Measurements from ENCODE around the gene DEFB121.
"Not testable (repeated sequence)": the region's sequence is repeated elsewhere in the genome, so short reads cannot be mapped to it uniquely, and the experiment has no call there.

DEFB121 gene, protein sequence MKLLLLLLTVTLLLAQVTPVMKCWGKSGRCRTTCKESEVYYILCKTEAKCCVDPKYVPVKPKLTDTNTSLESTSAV

DNA sequence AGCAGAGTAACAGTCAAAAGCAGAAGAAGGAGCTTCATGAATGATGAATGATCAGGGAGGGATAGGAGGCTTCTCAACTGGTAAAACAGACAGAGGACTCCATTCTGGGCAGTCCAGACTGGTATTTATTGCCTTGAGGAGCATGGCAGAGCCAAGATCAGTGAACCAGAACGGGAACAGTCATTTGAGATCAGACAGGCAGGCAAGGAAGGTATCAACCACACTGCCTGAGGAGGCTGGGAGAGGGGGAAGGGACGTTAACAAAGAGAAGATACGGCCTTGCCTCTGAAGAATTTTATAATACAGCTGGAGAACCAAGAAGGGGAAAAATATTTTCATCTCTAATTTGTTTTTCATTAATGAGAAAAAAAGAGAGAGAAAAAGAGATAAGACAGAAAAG, at the start of gene DEFB121:
TSS of gene DEFB121 (minus strand) at position 101 of the 400 bp plus-strand sequence. CDS start at position 38, 63 bp downstream.
- DNase-seq (ENCODE audit: low read depth in 2 of 2) = no peak

DNA sequence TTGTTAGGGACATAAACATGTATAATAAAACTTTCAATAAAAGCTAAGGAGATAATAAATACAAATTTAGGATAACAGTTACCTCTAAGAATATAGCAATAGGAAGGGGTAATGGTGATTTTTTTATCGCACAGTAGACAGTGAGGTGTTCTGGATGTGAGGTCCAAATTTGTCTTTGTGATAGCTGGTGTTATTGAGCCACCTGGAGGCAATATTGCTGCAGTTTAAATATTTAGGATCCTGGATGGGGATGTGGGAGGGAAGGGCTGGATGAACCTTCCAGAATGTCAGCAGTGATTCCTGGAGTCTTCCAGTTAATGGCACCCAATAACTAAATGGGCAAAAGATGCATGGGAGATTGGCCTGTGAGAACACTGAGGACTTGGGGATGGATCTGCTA, 48.3 kb upstream of the DEFB121 start:
- DNase-seq (ENCODE audit: low read depth in 2 of 2) = no peak

DNA sequence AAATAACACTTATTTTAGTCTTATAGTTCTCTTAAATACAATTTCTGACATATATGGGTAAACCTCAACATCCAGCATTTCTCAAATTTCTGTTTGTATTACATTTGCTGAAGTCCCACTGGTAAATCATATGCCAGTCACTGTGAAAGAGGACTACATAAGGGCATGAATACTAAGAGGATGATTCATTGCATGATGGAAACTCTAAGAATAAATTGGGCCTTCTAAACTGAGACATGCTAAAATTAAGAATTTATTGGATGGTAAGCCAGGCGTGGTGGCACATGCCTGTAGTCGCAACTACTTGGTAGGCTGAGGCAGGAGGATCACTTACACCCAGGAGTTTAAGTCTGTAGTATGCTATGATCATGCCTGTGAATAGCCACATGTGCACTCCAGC, 46.6 kb upstream of the DEFB121 start:
- DNase-seq (ENCODE audit: low read depth in 2 of 2) = no peak

DNA sequence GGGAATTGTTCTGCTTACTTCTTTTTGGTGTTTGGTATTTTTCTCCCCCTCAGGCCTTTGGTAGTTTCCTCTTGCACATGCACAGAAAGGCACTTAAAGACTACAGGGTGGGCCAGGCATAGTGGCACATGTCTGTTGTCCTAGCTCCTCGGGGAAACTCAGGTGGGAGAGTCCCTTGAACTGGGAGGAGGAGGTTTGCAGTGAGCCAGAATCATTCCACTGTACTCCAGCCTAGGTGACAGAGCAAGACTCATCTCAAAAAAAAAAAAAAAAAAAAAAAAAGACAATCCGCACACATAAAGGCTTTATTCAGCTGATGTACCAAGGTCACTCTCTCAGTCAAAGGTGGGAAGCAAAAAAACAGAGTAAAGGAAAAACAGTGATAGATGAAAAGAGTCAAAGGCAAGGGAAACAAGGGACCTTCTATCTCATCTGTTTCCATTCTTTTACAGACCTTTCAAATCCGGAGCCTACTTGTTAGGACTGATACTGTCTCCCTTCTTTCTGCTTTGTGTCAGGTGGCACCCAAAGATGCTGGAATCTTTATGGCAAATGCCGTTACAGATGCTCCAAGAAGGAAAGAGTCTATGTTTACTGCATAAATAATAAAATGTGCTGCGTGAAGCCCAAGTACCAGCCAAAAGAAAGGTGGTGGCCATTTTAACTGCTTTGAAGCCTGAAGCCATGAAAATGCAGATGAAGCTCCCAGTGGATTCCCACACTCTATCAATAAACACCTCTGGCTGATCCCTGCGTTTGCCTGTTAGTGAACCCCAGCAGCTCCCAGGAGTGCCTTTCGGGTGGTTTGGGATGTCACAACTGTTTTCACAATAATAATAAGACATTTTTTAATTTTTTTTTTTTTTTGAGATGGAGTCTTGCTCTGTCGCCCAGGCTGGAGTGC, 43.7 kb upstream of the DEFB121 start:
- DNase-seq (ENCODE audit: low read depth in 2 of 2) = no peak

DNA sequence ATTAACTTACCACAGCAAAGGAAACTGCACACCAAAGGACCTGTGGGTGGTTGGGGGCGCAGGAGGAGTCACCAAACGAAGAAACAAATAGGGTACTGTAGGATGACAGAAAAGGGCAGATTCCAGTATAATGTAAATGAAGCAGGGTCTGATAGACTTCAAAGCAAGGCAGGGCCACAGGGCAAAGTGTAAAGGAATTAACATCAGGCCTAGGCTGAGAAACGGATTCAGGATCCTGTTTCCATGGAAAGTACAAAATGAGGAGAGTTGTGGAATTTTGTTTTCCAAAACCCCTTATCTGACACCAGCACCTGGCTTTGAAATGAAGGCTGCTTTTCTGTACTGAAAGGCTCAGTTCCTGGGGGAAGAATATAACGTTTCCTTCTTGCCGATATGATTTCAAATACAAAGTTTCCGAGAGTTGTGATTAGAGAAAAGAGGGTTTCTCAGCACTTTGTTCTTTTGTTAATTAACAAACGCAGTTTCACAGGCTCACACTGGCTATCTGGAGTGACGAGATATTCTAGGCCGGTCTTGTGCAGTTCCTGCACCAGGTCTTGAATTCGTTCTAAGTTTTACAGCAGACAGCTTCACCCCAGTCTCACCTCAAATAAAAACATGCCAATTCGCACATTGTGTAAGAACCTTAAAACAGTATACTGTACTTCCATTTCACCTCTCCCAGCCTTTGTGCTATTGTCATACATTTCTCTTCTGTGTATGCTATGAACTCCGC, 40.2 kb upstream of the DEFB121 start:
- DNase-seq (ENCODE audit: low read depth in 2 of 2) = no peak

DNA sequence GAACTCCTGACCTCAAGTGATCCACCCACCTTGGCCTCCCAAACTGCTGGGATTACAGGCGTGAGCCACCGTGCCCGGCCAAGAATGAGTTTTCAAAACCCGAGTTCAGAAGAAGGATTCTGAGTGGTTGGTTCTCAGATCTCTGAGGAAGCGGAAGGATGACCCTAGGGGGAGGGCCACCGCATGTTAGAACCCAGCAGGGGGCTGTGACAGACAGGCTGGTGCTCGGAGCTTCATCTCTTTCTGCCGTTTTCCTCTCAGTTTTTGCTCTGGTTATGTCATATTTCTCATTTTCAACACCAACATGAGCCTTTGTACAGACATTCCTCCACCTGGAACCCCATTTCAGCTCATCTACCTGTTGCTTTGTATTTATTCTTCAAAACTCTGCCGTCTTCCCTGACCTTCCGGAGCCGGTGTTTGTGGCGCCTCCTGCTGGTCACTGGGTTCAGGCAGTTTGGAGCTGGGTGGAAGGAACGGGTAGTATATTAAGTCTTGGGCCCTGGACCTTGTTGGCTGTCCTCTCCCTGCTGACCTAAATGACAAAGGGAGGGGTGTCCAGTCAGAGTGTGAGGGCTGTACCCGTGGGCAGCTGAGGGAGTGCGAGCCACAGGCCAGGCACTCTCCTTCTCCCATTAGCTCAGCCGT, 34.1 kb upstream of the DEFB121 start, which contains the start of gene DEFB123:
TSS of gene DEFB123 (plus strand) at position 621 of the 648 bp plus-strand sequence. CDS start 67 bp downstream, outside the sequence.
- DNase-seq (ENCODE audit: low read depth in 2 of 2) = peak in 1 of 2 donors; percentile 8

DNA sequence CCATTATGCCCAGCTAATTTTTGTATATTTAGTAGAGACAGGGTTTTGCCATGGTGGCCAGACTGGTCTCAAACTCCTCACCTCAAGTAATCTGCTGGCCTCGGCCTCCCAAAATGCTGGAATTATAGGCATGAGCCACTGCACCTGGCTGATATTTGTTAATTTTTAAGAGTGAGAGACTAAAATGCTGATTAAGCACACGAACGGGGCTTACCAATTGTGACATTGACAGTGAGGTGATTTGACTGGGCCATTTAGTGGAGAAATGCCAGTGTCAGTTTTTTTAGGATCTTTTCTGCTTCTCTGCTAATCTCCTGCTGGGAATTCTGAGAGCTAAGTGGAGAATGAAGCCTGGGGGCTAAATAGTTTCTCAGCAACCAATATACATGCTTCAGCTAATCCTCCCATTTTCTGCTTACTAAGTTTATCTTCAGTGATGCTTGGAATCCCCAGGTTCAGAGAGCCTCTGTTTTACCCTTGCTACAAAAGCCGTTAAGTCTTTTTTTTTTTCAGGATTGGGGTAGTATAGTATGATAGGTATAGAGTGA, 24.6 kb upstream of the DEFB121 start:
- no peak for DNase-seq (ENCODE audit: low read depth in 2 of 2)

DNA sequence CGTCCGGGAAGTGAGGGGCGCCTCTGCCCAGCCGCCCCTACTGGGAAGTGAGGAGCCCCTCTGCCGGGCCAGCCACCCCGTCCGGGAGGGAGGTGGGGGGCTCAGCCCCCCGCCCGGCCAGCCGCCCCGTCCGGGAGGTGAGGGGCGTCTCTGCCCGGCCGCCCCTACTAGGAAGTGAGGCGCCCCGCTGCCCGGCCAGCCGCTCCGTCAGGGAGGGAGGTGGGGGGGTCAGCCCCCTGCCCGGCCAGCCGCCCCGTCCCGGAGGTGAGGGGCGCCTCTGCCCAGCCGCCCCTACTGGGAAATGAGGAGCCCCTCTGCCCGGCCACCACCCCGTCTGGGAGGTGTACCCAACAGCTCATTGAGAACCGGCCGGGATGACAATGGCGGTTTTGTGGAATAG, 21.6 kb upstream of the DEFB121 start:
- not testable (repeated sequence) for DNase-seq (ENCODE audit: low read depth in 2 of 2)

DNA sequence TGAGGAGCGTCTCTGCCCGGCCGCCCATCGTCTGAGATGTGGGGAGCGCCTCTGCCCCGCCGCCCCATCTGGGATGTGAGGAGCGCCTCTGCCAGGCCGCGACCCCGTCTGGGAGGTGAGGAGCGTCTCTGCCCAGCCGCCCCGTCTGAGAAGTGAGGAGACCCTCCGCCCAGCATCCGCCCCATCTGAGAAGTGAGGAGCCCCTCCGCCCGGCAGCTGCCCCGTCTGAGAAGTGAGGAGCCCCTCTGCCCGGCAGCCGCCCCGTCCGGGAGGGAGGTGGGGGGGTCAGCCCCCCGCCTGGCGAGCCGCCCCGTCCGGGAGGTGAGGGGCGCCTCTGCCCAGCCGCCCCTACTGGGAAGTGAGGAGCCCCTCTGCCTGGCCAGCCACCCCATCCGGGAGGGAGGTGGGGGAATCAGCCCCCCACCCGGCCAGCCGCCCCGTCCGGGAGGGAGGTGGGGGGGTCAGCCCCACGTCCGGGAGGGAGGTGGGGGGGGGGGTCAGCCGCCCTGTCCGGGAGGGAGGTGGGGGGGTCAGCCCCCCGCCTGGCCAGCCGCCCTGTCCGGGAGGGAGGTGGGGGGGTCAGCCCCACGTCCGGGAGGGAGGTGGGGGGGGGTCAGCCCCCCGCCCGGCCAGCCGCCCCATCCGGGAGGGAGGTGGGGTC, 21.0 kb upstream of the DEFB121 start:
- not testable (repeated sequence) for DNase-seq (ENCODE audit: low read depth in 2 of 2)

DNA sequence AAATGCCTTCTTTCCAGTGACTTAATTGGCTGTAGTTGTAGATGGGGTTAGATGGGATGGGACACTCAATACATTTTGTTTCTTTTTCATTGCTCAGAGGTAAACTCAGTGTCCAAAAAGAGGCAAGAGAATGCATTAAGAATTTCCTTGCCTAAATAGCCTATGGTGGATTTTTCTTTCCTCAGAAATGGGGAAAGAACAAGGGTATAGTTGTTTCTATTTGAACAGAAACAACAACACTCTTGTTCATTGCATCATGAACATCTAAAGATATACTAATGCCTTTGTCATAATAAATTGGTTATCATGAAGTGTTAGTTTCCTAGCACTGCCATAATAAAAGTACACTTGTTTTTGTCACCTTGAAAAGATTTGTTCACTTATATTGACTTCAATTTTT, 19.8 kb upstream of the DEFB121 start:
- no peak for DNase-seq (ENCODE audit: low read depth in 2 of 2)

DNA sequence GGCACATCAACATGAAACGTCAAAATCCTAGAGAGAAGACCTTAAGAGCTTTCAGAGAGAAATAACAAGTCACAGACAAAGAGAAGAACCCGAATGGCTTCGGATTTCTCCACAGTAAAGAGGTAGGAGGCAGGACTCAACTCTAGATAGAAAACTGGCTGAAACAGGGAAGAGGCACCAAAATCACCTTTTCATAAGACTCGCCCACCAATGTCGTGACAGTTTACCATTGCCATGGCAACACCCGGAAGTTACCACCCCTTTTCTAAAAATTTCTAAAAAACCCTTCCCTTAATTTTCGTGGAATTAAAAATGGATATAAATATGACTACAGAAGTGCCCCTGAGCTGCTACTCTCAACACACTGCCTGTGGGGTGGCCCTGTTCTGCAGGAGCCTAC, 12.3 kb upstream of the DEFB121 start:
- no peak for DNase-seq (ENCODE audit: low read depth in 2 of 2)

DNA sequence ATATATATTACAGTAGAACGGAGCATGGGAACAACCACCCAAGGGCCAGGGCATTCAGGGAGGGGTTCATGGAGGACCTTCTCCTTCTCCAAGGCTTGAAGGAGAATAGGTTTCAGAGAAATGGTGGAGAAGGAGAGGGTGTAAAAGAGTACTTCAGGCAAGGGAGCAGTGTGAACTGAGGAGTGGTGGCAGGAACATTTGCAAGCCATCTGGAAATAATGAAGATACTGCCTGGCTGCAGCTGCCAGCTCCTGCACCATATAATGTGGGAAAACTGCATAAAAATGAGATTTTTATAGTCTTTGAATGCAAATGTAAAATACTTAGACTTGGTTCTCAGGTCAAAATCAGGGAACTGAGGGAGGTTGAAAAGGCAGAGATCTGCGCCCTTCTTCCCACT, 9.6 kb upstream of the DEFB121 start:
- no peak for DNase-seq (ENCODE audit: low read depth in 2 of 2)

DNA sequence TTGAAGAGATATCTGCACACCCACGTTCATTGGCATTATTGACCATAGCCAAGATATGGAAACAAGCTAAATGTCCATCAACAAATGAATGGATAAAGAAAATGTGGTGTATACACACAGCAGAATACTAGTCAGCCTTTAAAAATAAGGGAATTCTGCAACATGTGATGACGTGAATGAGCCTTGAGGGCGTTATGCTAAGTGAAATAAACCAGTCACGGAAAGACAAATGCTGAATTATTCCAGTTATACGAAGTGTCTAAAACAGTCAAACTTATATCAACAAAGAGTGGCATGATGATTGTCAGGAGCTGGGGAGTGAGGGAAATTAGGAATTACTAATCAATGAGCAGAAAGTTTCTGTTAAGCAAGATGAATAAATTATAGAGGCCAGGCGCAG, 8.4 kb upstream of the DEFB121 start:
- DNase-seq (ENCODE audit: low read depth in 2 of 2) = no peak

DNA sequence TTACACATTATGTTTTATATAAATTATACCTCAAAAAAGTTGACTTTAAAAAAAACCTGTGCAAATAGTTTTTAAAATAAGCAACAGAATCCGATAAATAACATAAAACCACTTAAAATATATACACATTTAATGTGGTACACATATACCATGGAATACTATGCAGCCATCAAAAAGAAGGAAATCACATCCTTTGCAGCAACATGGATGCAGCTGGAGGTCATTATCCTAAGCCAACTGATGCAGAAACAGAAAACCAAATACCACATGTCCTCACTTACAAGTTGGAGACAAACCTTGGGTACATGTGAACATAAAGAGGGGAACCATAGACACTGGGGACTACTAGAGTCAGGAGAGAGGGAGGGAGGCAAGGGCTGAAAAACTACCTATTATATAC, 4.0 kb upstream of the DEFB121 start:
- no peak for DNase-seq (ENCODE audit: low read depth in 2 of 2)

DNA sequence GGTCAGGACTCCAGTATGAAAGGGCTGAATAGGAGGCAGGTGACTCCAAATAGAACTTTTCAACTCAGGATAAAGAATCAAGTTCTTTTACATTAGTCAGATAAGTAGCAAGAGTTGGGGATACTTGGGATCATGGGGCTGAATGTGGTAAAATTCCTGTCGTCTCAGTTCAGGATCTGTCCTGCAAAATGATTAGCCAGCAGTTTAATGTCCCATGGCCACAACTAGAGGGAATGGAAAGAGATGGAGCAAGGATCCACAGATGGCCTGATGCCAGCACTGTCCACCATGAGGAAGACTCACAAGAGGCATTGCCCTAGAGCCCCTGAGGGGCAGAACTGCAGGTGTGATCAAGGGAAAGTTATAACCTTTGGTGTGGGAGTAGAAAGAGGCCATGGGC, 2.1 kb downstream of the DEFB121 start:
- DNase-seq (ENCODE audit: low read depth in 2 of 2) = no peak

DNA sequence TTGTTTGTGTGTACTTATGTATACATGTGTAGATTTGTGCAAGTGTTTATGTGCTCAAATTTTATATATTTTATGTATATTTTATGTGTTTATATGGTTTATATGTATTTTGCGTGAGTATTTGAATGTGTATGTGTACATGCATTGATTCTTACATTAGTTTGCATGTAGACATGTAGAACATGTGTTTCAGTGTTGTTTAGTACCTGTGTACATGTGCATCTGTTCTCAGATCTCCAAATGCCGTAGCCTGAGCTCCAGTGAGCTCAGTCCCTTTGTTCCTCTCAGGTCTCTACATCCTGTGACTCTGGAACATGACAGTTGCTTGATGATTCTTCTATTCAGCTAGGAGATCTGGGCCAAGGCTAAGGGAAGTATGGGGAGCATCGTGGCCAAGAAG, 11.1 kb downstream of the DEFB121 start:
- DNase-seq (ENCODE audit: low read depth in 2 of 2) = no peak

DNA sequence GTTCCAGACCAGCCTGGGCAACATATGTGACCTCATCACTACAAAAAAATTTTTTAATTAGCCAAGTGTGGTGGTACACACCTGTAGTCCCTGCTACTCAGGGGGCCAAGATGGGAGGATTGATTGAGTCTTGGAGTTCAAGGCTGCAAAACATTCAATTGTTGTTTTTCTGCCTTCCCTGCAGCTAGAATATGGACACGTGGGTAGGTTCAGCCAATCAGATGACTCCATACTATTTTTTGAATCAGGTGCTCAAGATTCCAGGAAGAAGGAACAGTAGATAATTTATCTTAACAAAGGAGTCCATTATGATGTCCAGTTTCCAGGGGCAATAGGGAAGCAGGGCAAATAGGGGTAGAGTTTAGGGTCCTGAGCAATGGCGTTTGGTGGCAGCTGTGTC, 13.2 kb downstream of the DEFB121 start:
- DNase-seq (ENCODE audit: low read depth in 2 of 2) = no peak

DNA sequence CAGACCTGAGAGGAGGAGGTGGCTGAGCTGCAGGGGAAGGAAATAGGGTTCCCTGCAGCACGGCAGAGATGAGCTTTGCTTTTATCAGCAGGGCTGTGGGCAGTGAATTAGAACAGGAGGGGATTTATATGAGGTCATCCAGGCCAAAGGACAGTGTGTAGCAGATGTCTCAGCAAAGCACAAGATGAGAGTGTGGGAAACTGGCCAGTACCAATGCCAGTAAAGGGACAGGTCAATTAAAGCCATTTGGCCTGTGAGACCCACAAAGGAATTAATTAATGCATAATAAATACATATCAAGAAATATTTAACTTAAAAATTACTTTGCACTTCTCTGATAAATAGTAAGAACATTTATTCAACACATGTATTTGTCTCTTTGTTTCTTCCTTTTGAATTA, 15.5 kb downstream of the DEFB121 start, which contains the start of gene DEFB119:
TSS of gene DEFB119 (minus strand) at position 101 of the 400 bp plus-strand sequence. CDS start 107 bp downstream, outside the sequence.
- DNase-seq (ENCODE audit: low read depth in 2 of 2) = no peak

DNA sequence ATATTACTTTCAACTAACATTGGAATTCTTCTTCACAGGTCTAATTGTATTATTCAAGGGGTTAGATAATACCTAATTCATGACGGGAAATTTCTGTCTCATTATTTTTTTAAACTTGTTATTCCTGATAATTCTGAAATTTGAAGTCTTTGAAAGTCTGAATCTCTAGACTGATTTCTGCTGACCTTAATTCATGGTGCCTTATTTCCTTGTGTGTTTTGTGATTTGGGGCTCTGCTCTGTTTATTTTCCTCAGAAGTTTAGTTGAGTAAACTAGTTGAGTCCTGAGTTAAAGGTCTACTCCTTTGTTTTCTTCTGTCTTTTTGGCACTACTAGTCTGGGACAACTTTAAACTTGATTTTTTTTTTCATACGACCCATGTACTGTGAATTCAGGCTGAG, 31.7 kb downstream of the DEFB121 start:
- DNase-seq (ENCODE audit: low read depth in 2 of 2) = no peak

DNA sequence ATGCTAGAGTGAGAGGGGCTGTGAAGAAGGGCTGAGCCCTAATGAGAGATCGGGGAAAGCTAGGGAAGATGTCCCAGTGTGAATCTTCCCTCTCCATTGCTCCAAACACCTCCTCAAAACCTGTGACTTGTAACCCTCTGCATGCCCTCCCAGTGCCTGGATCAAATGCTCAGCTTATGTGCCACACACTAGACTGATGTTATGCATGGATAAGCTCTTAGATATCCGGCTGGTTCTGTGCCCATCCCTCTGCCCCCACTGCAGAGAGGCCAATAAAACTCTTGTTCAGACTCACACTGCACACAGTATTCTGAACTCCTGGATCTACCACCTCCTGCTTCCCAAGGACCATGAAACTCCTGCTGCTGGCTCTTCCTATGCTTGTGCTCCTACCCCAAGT, 37.7 kb downstream of the DEFB121 start, which contains the start of gene DEFB118:
TSS of gene DEFB118 (plus strand) at position 301 of the 400 bp plus-strand sequence. CDS start at position 351, 50 bp downstream.
- no peak for DNase-seq (ENCODE audit: low read depth in 2 of 2)

DNA sequence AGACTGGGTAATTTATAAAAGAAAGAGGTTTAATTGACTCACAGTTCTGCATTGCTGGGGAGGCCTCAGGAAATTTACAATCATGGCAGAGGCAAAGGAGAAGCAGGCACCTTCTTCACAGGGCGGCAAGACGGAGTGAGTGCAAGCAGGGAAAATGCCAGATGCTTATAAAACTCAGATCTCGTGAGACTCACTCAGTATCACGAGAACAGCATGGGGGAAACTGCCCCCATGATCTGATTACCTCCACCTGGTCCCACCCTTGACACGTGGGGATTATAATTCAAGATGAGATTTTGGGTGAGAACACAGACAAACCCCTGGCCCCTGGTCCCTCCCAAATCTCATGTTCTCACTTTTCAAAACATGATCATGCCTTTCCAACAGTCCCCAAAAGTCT, 41.7 kb downstream of the DEFB121 start:
- DNase-seq (ENCODE audit: low read depth in 2 of 2) = not testable (repeated sequence)

Data from activated CD4-positive, alpha-beta T cell treated with anti-CD3 and anti-CD28 coated beads for 24 hours (primary cell).